NCI-H345 treated with DMSO at 0.1 percent for 48 hours (cell line): Measurements from ENCODE around the gene MSRB1.

ENCODE experiments used
- DNase-seq: peaks from one replicate; lab custom pipeline; 2025; ENCODE audit not compliant: unreplicated experiment; lab: John Stamatoyannopoulos, UW

Gene MSRB1, protein sequence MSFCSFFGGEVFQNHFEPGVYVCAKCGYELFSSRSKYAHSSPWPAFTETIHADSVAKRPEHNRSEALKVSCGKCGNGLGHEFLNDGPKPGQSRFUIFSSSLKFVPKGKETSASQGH

DNA sequence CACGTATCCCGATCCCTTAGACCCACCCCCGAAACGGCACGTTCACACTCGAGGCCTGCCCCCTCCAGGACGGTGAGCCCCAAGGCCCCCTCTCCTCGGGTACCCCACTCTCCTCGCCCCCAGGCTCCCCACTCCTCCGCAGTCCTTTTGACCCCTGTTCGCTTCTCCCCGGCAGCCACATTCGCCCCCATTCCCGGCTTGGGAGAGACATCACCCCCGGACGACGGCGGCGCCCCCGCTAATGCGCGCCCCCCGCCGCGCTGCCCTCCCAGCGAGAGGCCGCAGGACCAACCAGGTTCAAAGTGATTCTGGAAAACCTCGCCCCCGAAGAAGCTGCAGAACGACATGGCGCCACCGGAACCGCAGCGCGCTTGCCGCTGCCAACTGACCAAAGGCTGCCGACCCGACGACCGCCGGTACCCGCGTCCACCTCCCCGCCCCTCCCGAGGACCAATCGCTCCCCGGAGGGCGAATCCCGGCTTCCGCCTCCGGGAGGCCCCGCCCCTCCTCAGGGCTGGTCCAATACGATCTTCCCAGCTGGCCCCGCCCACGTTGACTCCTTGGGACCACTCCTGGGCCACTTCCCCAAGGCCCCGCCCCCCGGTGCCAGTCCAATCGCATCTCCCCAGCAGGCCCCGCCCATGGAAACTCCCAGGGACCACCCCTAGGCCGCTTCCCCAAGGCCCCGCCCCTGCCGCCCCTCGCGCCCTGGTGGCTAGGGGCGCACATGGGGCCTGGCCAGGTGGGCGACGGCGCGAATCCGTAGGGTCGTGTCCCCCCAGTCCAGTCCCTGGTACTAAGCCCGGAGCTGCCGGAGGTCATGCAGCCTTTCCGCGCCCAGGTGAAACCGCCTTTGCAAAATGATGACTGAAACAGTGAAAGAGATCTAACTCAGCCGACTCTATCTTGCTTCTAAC is at the start of gene MSRB1:
Gene MSRB1 (minus strand): TSS at position 390 of the 917 bp plus-strand sequence. CDS start 43 bp downstream, at position 347.
- peak; percentile 97 for DNase-seq

DNA sequence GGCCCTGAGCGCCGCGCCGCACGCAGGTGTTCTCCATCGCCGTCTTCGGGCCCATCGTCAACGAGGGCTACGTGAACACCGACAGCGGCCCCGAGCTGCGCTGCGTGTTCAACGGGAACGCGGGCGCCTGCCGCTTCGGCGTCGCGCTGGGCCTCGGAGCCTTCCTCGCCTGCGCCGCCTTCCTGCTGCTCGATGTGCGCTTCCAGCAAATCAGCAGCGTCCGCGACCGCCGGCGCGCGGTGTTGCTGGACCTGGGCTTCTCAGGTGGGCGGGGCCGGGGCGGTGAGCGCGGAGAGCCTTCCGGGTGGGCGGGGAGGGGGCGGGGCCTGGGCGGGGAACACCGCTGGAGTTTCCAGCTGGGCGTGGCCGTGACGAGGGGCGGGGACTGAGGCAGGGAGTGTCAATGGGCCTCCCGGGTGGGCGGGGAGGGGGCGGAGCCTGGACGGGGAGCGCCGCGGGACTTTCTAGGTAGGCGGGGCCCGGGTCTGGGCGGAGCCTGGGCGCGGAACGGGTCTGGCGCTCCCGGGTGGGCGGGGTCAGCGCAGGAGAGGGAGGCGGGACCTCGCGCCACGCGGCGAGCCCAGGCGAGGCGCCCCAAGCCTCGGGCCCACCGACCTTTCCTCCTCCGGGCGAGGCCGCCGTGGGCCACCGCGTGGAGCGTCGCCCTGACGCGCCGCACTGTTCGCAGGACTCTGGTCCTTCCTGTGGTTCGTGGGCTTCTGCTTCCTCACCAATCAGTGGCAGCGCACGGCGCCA is 49.1 kb upstream of the MSRB1 start:
- no peak for DNase-seq

DNA sequence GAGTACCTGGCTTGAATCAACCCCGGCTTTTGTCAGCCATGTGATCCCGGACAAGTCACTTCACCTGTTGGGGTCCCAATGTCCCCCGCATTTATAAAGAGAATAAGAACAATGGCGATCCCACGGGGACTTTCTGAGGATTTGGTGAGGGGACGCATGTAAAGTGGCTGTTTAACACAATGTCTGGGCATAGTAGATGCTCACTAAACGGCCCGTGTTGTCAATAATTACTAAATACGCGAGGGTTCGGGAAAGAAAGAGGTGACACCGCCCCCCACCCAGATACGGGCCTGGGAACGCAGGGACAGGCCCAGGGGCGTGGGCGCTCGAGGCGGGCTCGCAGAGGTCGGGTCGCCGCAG is 48.6 kb upstream of the MSRB1 start:
- no peak for DNase-seq

DNA sequence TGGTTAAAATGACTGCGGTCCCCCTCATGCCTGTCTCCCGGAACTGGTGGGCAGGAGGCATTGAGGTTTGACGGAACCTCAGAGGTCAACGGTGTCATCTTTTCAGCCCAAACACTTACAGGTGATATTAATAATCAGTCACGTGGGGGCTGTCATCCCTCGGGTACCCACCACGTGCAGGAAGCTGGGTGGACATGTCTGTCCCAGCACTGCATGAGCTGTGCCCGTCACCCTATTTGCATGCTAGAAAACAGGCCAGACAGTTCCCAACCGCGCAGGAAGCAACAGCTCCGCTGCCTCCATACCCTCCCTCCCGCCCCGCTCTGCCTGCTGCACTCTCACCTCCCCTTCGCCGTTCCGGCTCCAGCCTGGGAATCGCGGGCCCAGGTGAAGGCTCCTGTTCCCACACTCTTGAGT is 48.1 kb upstream of the MSRB1 start:
- DNase-seq, result no peak

DNA sequence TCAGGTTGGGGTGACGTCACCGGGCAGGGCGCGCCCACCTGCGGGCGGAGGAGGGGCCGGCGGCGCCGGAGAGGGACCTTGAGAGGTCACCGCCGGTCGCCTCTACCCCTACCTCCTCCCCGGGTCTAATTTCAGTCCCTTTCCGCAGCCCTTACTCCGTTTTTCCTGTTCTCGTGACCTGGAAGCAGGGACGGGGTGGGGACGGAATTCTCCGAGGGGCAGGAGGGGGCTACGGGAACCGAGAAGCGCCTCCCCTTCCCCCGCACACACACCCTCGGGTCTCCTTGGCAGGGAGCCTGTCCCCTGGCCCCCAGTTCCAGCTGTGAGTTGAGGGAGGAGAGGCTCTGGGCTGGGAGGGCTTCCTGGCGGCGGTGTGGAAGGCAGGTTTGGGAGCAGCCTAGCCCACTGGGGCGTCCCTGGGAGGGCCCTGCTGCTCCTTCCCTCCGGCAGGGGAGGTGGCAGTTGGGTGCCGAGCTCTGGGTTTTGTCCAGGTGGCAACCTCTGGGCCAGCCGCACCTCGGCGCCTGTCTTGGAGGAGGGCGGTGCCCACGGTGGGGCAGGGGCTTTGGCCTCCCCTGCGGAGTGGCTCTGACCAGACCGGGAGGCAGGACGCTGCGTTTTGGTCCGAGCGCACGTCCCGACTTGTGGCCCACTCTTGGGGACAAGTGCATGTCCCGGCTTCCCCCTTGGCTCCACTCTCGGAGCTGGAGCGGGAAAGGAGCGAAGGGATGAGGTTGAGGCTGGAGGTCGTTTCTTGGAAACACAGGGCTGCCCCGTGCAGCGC is 47.5 kb upstream of the MSRB1 start:
- peak; percentile 21 for DNase-seq

DNA sequence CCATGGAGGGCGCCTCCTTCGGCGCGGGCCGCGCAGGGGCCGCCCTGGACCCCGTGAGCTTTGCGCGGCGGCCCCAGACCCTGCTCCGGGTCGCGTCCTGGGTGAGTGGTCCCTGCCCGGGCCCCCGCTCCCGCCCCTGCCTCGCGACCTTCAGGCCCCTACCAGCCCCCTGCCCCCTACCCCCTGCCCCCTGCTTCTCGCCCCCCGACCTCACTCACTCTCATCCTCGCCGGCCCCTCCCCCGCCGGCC is 47.0 kb upstream of the MSRB1 start:
- DNase-seq, result no peak

DNA sequence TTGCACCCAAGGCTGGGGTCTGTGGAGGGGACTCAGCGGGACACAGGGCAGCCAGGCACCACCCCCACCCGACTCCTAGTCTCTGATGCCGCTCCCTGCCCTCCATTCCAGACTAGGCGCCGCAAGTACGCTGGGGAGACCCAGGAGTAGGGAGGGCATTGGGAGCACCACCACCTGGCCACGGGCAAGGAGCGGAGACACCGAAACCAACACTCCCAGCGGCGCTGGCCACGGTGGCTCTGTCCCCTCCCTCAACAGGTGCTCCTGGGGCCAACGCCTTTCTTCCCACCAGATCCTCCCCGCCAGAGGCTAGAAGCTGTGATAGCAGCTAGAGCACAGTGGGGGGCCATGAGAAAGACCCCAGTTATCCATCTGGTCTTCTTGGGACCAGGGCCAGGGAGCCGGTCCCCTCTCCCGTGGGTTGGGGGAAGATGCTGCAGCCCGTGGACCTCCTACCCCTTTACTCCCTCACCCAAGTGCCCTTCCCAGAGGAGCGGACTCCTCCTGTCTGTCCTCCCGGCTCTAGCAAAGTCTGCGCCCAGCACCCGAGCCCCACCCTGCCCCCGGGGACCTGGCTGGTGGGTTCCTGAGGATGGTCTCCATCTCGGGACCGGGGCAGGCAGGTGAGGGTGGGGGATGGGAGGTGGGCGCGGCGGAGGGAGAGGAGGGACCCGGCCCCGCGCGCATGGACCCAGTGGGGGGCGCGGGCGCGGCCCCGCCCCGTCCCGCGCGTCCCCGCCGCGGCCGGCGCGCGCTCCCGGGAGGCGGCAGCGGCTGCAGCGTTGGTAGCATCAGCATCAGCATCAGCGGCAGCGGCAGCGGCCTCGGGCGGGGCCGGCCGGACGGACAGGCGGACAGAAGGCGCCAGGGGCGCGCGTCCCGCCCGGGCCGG is 46.5 kb upstream of the MSRB1 start, which contains the start of gene SYNGR3:
Gene SYNGR3 (plus strand): TSS at position 762 of the 892 bp plus-strand sequence. CDS start 133 bp downstream, outside the sequence.
- DNase-seq, result peak; percentile 34

DNA sequence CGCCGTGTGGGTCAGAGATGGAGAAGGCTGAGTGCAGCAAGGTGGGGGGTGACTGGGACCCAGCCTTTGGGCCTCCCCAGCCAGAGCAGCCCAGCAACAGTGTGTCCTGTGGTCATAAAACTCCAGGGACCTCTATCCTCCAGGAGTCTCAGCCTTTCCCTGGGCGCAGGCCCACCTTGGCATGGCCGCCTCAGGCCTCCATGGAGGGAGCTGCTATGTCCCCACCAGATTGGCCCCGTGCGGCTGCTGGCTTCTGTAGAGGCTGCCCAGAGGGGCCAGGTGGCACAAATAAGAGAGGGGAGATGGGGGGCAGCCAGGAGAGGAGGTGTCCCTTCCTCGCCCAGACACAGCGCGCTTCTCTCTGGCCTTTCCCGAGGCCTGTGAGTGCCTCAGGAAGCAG is 44.2 kb upstream of the MSRB1 start:
- DNase-seq, result no peak

DNA sequence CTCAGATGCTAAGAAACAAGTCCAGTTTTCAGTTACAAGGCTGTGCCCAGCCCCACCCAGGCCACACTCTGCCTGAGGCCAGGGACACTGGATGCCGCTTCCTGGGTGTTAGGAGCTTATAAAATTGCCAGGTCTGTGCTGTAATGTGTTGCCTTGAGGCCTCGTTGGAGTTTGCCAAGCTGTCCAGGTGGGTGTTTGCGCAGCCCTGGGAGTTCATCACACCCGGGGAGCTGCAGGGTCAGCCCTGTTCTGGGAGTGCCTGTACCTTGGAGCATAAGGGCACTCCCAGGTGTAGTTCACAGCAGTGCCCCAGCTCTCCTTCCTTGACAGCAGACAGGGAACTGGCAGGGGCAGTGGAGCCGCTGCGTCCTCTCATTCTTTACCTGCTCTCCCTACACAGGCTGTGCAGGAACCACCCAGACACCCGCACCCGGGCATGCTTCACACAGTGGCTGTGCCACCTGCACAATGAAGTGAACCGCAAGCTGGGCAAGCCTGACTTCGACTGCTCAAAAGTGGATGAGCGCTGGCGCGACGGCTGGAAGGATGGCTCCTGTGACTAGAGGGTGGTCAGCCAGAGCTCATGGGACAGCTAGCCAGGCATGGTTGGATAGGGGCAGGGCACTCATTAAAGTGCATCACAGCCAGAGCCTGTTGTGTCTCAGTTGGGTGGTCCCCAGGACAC is 42.6 kb upstream of the MSRB1 start:
- no peak for DNase-seq

DNA sequence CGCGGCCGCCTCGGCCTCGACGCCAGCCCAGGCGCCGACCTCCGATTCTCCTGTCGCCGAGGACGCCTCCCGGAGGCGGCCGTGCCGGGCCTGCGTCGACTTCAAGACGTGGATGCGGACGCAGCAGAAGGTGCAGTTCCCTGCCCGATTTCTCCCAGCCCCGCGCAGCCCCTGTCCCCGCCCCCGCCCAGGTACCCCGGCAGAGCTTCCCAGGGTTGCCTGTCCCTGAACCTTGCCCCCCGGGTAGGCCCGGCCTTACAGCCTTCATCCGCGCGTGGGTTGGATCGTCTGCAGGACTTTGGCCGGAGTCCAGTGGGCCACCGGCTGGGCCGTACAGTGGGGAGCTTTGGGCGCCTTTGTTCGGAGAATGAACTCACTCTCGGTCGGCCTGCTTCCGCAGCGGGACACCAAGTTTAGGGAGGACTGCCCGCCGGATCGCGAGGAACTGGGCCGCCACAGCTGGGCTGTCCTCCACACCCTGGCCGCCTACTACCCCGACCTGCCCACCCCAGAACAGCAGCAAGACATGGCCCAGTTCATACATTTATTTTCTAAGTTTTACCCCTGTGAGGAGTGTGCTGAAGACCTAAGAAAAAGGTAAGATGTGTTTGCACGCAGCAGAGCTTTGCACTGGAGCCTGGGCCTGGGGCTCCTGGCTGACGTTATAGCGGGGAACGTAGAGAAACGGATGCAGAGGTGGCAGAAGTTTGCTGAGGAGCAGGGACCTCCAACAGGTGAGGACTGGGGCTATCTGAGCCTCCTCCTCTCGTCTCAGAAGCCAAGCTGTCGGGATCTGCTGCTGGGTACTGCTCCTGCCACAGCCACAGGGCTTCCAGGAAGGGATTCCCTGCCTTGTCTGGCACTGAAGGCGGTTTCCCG is 41.6 kb upstream of the MSRB1 start:
- DNase-seq, result no peak

DNA sequence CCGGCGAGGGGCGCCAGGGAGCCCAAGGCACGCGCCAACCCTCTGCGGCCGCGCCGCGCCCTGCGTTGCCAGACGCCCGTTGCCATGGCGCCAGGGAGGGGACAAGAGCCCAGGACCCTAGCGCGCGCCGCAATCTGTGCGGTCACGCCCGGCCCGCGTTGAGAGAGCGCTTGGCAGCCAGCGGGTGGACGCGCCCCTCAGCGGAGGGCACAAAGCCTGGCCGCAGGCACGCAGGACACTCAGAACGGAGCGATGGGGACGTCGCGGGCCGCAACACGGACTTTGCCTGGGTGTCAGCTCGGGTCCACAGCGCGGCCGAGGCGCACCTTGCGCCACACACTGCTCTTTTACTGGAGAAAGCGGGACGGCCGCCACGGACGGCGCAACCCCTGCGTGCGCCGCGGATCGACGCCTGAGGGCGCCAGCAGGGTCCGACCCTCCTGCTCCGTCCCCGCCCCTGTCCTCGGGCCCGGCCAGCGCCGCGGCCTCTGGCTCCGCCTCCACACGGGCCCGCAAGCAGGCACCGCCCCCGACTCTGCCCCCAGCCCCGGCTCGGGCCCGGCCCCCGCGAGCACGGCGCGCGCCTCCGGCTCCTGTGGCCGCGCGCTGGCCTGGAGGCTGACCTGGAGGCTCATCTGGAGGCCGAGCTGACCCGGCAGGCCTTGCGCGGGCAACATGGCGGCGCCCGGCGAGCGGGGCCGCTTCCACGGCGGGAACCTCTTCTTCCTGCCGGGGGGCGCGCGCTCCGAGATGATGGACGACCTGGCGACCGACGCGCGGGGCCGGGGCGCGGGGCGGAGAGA is 40.7 kb upstream of the MSRB1 start, which contains the start of gene GFER:
Gene GFER (plus strand): TSS at position 650 of the 803 bp plus-strand sequence. CDS start 26 bp downstream, at position 676.
- peak; percentile 72 for DNase-seq

DNA sequence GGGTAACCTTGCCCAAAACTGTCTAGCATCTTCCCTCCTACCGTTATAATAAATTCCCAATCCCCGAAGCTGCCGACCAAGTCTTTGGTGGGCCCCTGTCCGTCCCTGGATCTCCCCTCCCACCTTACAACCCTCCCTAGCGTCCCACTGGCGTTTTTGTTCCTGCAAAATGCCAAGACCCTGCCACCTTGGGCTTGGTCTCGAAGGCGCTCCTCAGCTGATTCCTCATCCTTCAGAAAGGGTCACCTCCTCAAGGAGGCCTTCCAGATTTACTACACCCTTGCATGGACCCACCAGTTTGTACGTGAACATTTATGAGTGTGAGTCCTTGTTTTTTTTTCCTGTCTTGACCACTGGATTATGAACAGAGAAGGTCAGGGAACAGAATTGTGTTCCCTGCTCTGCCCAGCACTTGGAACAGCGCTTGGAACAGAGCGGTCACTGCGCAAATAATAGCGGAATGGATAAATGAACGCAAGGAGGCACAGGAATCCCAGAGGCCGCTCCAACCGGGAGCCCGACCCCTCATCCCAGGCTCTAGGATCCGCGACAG is 40.1 kb upstream of the MSRB1 start:
- no peak for DNase-seq

DNA sequence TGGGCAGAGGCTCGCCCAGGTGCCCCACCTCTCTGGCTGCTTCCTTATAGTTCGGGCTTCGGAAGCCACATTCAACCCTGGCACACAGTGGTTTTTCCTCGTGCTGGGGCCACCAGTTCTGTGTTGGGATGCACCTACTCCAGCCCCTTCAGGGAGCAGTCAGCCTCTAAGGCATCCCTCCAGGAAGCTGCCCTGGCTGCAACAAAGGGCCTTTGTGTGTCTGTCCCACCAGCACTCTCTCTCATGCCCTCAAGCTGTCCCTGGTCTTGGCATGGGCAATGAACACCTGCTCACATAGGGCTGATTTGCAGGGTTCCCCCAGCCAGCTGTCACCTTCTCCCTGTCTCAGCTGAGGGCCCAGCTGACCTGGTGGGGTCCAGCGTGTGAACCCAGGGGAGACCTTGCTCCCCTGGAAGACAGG is 39.0 kb upstream of the MSRB1 start:
- DNase-seq, result peak; percentile 48

DNA sequence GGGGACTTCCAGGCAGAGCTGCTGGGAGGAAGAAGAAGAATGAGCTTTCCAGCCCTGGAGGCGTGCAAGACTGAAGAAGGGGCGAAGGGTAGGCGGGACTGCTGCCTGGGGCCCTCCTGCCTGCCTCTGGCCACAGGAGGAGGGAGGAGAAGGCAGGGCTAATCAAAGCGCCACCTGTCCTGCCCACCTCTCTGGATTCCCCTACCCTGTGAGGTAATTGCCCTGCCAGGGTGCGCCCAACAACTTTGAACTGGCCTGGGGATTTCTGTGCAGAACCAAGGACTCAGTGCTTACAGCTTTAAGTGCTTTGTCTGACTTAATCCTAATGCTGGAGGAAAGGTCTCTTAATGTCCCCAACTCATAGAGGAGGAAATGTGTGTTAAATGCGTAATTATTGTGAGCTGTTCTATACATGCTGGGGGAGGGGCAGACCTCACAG is 38.4 kb upstream of the MSRB1 start, which contains the start of gene NOXO1:
Gene NOXO1 (minus strand): TSS at position 72 of the 439 bp plus-strand sequence. CDS start 290 bp downstream, outside the sequence.
- DNase-seq, result no peak

DNA sequence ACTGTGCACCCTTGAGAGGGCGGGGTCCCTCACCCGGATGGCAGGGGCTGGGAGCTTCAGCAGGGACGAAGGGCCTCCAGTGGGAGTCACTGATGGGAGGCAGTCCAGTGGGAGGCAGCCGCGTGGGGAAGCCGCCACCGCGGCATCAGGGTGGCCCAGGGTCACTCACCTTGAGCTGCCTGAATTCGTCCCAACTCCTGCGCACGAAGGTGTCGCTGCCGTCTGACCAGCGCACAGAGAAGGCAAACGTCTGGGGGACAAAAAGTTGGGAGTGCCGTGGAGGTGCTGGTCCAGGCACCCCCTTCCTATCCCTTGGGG is 37.7 kb upstream of the MSRB1 start:
- DNase-seq, result no peak

DNA sequence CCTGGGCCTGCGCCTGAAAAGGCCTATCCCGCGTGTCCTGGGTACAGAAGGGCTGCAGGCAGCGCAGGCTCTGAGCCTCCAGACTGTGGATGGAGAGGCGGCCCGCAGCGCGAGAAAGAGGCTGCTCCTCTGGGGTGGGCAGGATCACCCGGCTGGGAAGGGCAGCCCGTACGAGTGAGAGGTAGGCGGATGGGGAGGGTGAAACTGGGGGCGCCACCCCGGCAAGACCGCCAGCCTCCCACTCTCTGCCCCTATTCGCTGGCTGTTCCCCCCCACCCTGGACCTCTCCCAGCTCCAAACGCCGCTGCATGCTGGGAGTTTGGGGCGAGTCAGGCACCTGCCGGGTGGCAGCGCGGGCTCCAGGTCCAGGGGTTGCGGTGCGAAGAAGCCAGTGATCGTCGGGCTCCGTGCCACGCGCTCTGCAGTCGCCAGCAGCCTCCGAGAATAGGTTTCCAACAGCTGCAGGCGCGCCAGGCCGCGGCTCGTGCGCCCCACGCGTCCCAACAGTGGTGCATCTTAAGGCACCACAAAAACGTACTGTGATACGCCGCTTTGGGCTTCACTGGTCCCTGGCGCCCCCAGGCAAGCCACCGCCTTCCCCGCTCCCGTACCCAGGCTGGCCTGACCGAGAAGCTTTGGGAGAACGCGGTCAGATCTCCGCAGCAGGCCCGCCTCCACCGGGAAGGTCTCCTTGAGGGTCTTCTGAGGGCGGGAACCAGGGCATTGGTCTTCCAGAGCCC is 37.2 kb upstream of the MSRB1 start:
- DNase-seq, result no peak
